ENCODE measurements around the gene OR9G1.
"Not testable (repeated sequence)": the region's sequence is repeated elsewhere in the genome, so short reads cannot be mapped to it uniquely, and the experiment has no call there.

OR9G1 gene, protein sequence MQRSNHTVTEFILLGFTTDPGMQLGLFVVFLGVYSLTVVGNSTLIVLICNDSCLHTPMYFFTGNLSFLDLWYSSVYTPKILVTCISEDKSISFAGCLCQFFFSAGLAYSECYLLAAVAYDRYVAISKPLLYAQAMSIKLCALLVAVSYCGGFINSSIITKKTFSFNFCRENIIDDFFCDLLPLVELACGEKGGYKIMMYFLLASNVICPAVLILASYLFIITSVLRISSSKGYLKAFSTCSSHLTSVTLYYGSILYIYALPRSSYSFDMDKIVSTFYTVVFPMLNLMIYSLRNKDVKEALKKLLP

DNA sequence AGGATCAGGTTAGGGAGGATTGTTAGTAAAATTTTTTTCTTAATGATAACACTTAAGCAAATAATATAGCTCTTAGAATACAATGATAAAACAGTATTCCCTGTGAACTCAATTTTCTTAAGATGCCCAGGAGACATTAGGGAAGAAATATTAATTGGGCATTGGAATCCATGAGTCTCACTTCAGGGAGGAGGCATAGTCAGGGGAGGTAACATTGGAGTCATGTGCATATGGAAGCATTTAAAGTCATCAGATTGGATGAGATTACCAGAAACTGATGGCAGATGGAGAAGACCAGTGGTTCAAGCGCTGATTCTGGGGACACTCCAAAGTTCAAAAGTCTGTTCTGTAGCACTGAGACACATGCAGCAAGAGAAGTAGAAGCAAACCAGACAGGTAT, at the start of gene OR9G1:
Gene OR9G1 (plus strand): TSS at position 301 of the 400 bp plus-strand sequence. CDS start 1,293 bp downstream, outside the sequence.
- DNase-seq, result no peak

DNA sequence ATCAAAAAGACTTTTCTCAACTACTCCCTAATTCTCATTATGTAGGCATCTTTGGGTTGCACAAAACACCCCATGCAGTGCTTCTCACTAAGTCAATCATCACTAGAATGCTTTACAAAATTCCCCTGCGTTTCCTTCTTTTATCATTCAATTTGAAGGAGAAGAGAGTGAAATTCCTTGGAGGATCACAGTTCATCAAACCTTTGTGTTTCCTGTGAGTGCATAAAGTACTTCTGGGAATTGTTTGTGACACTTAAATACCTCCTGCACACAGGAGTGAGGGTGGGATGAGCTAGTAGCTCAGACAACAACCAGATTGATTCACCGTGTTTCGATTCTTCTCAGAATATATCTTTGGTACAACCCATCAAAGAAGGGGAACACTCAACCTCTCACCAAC, 39.1 kb upstream of the OR9G1 start:
- DNase-seq, result no peak

DNA sequence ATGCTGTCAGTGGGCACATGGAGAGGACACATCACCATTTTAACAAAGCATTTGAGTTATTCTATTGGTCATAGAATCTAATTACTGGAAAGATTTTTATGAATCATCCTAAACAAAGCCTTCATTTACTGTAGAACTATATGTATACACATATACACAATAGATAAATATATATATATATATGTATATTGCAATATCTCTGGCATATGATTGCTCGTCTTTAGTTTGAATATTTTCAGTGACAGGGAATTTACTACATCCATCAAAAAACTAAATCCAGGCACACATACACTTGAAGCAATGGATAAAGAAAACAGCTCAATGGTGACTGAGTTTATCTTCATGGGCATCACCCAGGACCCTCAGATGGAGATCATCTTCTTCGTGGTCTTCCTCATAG, 35.5 kb upstream of the OR9G1 start, which contains the start of gene OR5AR1:
Gene OR5AR1 (plus strand): TSS at position 301 of the 400 bp plus-strand sequence. CDS start 0 bp downstream, at position 301.
- DNase-seq, result no peak

DNA sequence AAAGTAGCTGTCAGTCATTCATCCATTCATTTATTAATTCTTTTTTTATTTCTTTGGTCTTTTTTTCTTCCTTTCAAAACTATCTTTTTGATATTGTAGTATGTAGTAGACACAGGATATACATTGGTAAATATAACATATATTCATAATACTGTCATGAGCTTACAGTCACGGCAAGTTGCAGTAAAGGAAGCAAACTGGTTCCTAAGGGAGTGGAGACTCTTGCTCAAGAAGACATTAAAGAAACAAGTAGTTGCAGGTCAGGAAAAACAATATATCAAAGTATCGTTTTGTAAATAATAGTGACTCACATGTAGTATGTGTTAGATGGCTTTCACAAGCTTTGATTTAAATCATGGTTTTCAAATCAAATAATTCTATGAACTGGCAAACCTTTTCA, 27.9 kb upstream of the OR9G1 start:
- DNase-seq, result no peak

DNA sequence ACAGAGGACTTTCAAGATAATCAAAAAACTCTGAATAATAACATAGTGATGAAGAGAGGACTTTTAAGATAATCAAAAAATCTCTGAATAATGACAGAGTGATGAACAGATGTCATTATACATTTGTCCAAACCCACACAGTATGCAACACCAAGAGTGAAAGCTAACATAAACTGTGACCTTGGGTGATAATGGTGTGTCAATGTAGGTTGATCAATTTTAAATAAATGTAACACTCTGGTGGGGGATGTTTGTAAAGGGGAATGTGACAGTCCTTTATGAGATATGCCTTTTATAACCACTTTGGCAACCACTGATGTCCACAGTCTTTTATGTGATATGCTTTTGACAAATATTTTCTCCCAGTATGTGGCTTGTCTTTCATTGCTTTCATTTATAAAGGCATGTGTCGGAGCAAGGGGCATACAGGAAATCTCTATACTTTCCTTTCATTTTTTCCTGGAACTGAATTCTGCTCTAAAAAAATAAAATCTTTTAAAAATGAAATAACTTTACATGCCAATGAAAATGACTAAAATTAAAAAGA, 10.3 kb upstream of the OR9G1 start:
- DNase-seq, result no peak

DNA sequence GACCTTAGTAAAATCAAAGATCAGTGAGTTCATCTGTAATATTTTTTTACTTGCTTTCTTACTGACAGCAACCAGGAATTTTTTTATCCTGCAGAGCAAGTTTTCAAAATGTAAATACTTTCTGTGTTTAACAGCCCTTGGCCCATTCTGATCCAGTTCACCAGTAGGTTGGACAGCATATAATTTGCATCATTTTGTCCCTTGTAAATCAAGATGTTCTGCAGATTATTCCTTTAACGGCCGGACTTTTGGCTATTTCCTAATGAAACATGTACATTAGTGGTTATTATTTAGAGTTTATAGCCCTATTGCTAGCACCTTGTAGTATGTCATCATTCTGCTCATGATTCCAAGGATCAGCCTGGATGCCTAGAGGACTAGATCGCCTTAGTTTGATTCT, 7.7 kb upstream of the OR9G1 start:
- DNase-seq, result not testable (repeated sequence)

DNA sequence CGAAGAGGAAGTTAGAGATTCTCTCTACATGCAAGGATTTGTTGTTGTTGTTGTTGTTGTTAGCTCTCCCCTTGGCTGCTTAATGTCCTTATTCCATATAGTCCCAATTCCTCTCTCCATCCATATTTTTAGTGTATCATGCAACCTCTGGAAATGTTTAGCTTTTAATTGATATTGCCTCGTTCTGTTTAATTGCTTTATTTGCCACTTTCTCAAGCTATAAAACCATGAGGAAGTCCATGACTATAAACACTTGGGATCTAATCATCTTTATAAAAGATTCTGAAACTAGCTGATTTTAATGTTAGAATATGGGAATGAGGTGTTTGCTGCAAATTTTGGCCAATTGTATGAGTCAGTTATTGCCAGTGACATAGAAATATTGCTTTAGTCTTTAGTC, 5.5 kb upstream of the OR9G1 start:
- no peak for DNase-seq

DNA sequence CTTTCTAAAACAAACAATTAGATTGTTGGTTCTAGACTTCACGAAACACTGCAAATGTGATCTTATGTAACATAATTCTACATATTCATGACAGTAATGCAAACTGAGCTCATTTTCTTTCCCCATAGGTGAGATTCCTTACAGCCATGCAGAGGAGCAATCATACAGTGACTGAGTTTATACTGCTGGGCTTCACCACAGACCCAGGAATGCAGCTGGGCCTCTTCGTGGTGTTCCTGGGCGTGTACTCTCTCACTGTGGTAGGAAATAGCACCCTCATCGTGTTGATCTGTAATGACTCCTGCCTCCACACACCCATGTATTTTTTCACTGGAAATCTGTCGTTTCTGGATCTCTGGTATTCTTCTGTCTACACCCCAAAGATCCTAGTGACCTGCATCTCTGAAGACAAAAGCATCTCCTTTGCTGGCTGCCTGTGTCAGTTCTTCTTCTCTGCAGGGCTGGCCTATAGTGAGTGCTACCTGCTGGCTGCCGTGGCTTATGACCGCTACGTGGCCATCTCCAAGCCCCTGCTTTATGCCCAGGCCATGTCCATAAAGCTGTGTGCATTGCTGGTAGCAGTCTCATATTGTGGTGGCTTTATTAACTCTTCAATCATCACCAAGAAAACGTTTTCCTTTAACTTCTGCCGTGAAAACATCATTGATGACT, 1.5 kb downstream of the OR9G1 start:
- no peak for DNase-seq

DNA sequence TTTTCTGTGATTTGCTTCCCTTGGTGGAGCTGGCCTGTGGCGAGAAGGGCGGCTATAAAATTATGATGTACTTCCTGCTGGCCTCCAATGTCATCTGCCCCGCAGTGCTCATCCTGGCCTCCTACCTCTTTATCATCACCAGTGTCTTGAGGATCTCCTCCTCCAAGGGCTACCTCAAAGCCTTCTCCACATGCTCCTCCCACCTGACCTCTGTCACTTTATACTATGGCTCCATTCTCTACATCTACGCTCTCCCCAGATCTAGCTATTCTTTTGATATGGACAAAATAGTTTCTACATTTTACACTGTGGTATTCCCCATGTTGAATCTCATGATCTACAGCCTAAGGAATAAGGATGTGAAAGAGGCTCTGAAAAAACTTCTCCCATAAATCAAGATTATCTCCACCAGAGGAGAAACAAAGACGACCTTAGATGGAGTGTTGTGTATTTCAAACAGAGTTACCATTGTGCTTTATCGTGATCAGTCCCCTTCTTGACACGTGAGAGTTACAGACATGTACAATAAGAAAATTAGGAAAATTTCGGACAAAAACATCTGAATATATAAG, 2.1 kb downstream of the OR9G1 start:
- DNase-seq, result no peak

DNA sequence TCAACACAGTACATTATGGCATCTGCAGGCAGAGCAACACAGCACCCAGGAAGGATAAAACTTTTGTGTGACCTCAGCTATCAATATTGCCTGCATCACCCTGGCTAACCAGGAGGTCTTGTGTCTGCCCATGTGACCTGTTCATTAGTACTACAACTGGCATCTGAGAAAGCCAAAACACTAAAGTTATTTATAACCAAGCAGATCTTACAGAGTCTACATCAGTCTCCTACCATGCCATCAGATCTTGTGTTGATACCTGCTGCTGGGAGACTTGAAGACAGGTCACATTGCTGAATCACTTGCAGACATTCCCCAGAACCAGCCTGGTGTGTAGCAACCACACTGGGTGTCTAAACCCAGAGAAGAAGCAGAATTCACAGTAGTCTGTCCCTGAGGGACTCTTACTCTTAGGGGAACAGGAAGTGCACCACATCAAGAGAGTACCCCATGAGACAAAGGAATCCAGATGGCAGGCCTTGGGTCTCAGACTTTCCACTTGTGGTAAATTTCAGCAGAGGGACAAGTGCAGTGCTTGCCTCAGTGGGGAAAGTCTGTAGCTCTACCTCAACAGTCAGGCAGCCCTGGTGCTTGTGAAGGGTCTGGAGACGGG, 7.0 kb downstream of the OR9G1 start:
- DNase-seq, result no peak

DNA sequence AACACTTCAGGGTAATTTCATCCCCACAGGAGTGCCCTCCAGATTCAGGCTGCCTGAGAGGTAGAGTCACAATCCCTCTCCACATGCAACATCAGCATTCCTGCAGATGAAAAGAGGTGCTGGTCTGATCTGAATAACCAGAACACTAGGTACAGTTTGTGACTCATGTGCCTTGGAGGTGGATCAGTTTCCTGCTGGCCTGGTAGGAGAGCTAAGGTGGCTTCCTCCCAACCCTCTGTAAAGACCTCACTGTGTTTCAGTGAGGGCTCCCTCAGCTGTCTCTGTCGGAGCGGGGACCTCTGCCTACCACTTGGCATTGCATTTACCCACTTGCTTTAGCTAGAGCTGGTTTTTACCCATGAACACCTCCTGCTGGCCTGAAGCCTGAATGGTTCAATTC, 7.6 kb downstream of the OR9G1 start:
- no peak for DNase-seq

DNA sequence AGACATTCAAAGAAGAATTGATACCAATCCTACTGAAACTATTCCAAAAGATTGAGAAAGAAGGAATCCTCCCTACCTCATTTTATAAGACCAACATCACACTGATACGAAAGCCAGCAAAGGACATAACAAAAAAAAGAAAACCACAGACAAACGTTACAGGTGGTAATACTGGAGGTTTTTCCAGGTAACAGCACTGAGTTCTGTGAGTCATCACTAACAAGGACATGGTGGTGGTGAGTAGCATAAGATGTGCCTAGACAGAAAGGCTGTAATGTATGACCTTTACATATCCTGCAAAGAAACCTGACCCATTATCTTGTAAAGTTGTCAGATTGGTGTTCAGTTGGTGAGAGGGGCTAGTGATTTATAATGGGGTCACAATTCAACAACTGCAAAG, 15.3 kb downstream of the OR9G1 start:
- no peak for DNase-seq

DNA sequence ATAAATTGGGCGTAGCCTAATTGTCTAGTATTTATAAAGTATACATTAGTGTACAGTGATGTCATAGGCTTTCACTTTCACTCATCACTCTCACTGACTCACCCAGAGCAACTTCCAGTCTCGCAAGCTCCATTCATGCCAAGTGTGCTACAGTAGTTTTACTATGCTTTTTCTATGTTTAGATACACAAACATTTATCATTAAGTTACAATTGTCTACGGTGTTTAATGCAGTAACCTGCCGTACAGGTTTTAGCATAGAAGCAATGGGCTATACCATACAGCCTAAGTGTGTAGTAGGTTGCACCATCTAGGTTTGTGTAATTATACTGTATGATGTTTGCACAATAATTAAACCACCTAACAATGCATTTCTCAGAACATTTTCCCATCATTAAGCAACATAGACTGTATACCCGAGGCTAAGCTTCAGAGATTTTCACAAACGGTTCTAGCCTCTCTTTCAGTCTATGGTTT, 17.5 kb downstream of the OR9G1 start:
- no peak for DNase-seq

DNA sequence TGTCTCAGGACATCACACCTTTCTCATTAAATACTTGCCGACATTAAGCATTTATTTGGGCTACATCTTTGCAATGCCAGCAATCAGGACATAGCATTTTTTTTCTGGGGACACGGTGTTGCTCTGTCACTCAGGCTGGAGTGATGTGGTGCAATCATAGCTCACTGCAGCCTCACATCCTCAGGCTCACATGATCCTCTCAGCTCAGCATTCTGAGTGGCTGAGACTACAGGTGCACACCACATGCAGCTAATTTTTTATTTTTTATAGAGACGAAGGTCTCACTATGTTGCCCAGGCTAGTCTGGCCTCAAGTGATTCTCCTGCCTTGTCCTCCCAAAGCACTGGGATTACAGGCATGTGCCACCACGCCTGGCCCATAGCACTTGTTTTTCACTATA, 21.6 kb downstream of the OR9G1 start:
- no peak for DNase-seq

DNA sequence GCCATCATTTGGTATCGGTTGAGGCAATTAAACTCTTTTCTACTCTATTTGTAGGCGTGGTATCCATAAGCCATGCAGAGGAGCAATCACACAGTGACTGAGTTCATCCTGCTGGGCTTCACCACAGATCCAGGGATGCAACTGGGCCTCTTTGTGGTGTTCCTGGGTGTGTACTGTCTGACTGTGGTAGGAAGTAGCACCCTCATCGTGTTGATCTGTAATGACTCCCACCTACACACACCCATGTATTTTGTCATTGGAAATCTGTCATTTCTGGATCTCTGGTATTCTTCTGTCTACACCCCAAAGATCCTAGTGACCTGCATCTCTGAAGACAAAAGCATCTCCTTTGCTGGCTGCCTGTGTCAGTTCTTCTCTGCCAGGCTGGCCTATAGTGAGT, 41.2 kb downstream of the OR9G1 start:
- no peak for DNase-seq

DNA sequence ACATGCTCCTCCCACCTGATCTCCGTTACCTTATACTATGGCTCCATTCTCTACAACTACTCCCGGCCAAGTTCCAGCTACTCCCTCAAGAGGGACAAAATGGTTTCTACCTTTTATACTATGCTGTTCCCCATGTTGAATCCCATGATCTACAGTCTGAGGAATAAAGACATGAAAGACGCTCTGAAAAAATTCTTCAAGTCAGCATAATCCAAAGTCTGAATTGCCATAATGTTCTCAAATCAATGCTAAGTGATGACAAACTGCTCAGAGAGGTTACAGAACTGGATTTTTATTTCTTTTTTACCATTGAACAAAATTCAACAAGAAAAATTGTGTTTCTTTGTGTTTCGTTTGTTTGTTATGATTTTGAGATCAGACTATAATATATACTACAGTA, 42.0 kb downstream of the OR9G1 start:
- no peak for DNase-seq

DNA sequence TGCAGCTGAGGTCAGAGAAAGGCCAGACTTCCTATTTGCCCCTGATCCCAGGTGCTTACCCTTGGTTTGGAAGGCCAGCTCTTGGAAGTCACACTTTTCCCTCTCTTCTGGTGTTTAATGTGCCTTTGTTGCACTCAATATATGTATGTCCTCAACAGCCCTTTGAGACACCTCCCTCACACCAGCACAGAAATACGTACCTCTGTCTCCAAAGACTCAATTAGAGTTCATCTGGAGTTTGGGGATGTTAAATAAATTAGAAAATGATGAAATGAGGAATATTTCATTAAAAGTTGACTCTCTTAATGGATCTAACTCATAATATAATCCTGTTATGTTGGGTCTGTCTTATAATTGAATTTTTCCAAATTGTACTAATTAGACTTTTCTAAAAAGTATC, 49.7 kb downstream of the OR9G1 start, which contains the start of gene OR9G4:
Gene OR9G4 (minus strand): TSS at position 101 of the 400 bp plus-strand sequence. CDS start 4,931 bp downstream, outside the sequence.
- no peak for DNase-seq

DNA sequence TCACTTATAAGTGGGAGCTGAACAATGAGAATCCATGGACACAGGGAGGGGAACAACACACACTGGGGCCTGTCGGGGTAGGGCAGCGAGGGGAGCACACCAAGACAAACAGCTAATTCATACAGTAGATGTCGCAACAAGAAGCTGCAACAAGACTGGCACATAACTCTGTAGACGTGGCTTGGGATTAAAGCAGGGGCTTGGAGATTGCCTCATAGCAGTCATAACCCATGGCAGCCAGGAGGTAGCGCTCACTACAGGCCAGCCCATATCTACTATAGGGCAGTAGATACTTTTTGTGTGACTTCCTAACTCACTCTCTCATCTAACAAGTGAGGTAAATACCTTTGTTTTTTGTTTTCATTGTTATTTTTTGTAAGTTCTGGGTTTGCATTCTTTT, 51.3 kb downstream of the OR9G1 start:
- DNase-seq, result no peak

DNA sequence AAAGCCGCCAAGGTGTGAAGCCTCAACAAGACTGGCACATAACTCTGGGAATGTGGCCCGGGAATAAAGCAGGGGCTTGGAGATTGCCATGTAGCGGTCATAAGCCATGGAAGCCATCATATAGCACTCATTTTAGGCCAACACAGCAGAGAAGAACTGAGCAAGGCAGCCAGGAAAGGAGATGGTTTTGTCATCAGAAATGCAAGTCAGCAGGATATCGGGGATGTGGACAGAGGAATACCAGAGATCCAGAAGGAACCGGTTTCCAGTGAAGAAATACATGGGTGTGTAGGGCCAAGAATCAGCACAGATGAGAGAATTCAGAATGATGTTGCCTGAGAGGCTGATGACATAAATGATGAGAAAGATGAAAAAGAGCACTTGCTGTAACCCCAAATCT, 52.6 kb downstream of the OR9G1 start:
- DNase-seq, result no peak
